ENCODE data around the gene TMPRSS11B. TPM values are rescaled to one million over a fixed set of nuclear protein-coding genes. Genes with fewer than 3 reads are reported as not detected.
A peak's percentile ranks its signal among the peaks of the same experiment; 100 is the strongest.

TMPRSS11B gene
- total and polyA plus RNA-seq, 10 donors = 0.09 to 0.35 TPM; not detected in 8

DNA sequence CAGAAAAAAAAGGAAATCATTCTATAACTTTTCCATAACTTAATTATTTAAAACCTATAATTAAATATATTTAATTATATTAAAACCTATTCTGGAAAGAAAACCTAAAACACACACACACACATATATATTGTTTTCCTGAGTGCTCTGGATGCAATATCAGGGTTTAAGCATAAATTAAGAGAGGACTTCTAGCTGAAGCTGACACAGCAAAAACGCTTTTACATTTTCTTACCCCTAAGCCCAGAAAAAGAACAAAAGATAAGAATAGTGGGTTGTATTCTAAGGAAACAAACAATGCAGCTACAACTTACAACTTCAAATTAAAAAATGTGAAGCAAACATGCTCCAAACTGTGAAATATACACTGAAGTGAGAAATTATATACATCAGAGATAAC is 52.3 kb downstream of the TMPRSS11B start:
- H3K4me1 ChIP-seq = no peaks in the 10 kb centered on the region
- no peak for DNase-seq
- H3K4me3 ChIP-seq = no peak overlapping the region
- TF ChIP-seq POLR2A (IDR thresholded peaks at IDR 0.05) = no peak
- TF ChIP-seq POLR2AphosphoS5 (IDR thresholded peaks at IDR 0.05) = no peak
- TF ChIP-seq, protein P1, sequence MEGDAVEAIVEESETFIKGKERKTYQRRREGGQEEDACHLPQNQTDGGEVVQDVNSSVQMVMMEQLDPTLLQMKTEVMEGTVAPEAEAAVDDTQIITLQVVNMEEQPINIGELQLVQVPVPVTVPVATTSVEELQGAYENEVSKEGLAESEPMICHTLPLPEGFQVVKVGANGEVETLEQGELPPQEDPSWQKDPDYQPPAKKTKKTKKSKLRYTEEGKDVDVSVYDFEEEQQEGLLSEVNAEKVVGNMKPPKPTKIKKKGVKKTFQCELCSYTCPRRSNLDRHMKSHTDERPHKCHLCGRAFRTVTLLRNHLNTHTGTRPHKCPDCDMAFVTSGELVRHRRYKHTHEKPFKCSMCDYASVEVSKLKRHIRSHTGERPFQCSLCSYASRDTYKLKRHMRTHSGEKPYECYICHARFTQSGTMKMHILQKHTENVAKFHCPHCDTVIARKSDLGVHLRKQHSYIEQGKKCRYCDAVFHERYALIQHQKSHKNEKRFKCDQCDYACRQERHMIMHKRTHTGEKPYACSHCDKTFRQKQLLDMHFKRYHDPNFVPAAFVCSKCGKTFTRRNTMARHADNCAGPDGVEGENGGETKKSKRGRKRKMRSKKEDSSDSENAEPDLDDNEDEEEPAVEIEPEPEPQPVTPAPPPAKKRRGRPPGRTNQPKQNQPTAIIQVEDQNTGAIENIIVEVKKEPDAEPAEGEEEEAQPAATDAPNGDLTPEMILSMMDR (IDR thresholded peaks at IDR 0.05 in 8 of 11, conservative IDR thresholded peaks at IDR 0.05 in 3 of 11) = no peak
- intact Hi-C loops (cut with DNase I; ENCODE audit: low total_unique reads) = no loop called here
- peaks cover 0 to 5% (median 0%) of the 10 kb centered on the region in 7 donors for H3K27me3 ChIP-seq (replicated peaks in 1 of 7)
- no peak overlapping the region for H3K27ac ChIP-seq
- WGBS, 5 donors = 78 to 95% (median 86%) methylated on average over 1 of the region's 1 CpG
- peaks cover 0 to 16% (median 0%) of the 10 kb centered on the region in 8 donors for H3K9me3 ChIP-seq
- no peaks in the 10 kb centered on the region for H3K36me3 ChIP-seq

DNA sequence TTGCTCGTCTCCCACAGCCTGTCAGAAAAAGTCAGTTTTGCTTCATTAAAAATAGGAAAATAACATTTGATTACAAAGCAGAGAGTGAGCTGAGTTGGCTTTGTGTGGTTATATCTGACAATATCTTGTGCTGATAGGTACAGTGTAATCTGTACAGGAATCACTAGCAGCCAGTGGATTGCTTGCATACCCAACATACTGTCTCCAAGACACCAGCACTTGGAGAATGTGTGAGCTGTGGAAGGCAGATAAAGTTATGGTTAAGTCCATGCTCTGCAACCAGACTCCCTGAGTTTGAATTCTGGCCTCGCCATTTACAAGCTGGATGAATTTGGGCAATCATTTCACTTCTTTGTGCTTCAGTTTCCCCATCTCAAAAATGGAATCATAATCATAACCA is 58.3 kb downstream of the TMPRSS11B start:
- Histone ChIP-seq H3K9me3 (no peaks in the 10 kb centered on the region), H3K4me1 (no peaks in the 10 kb centered on the region), H3K36me3 (no peaks in the 10 kb centered on the region), H3K27me3 (replicated peaks in 1 of 7) (peaks cover 0 to 5% (median 0%) of the 10 kb centered on the region in 7 donors), H3K27ac (no peak overlapping the region), H3K4me3 (no peak overlapping the region)
- 76 to 83% (median 78%) methylated on average over 2 of the region's 2 CpGs for whole genome bisulfite sequencing, 5 donors
- intact Hi-C loops (cut with DNase I; ENCODE audit: low total_unique reads) = no loop called here
- no peak for DNase-seq
- TF ChIP-seq POLR2A (IDR thresholded peaks at IDR 0.05) = no peak
- TF ChIP-seq POLR2AphosphoS5 (IDR thresholded peaks at IDR 0.05) = no peak
- TF ChIP-seq, protein P1 (IDR thresholded peaks at IDR 0.05 in 8 of 11, conservative IDR thresholded peaks at IDR 0.05 in 3 of 11) = no peak

DNA sequence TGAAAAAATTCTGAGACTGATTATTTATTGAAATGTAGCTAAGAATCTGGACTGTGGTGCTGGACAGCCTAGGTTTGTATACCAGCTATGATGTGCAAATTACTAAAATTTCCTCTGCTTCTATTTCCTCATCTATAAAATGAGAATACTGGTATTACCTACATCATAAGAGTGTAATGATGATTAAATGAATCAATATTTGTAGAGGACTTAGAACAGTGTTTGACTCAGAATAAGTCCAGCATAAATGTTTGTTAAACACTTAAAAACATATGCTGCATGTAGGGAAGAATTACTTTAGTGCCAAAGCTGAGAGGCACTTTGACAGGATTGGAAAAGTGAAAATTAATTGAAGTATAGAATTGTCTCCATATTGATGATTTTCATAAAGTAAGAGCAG is 60.6 kb downstream of the TMPRSS11B start:
- Histone ChIP-seq H3K27ac (no peak overlapping the region), H3K9me3 (no peaks in the 10 kb centered on the region), H3K27me3 (replicated peaks in 1 of 7) (peaks cover 0 to 5% (median 0%) of the 10 kb centered on the region in 7 donors), H3K4me3 (no peak overlapping the region), H3K36me3 (no peaks in the 10 kb centered on the region), H3K4me1 (no peaks in the 10 kb centered on the region)
- intact Hi-C loops (cut with DNase I; ENCODE audit: low total_unique reads) = no loop called here
- TF ChIP-seq, protein P1 (IDR thresholded peaks at IDR 0.05 in 8 of 11, conservative IDR thresholded peaks at IDR 0.05 in 3 of 11) = no peak
- TF ChIP-seq POLR2AphosphoS5 (IDR thresholded peaks at IDR 0.05) = no peak
- TF ChIP-seq POLR2A (IDR thresholded peaks at IDR 0.05) = no peak
- no peak for DNase-seq

DNA sequence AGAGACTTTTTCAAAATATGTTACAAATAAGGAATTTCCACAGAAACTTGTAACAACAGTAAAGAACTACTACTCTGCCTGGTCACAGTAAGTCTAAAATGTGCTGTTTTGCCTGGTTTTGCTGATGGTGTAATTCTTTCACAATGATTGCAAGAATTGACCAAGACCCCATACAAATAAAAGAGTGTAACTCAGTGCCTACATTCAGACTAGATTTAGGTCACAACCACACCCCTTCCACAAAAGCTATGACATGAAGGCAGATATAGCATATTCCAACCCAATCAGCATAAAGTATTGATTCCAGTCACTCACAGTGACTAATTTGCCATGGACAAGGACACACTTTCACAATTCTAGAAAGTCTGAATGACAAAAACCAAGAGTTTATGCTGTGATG is 62.1 kb downstream of the TMPRSS11B start:
- Histone ChIP-seq H3K36me3 (no peaks in the 10 kb centered on the region), H3K27ac (no peak overlapping the region), H3K4me1 (no peaks in the 10 kb centered on the region), H3K4me3 (no peak overlapping the region), H3K27me3 (replicated peaks in 1 of 7) (no peaks in the 10 kb centered on the region), H3K9me3 (no peaks in the 10 kb centered on the region)
- intact Hi-C loops (cut with DNase I; ENCODE audit: low total_unique reads) = no loop called here
- no peak for DNase-seq
- TF ChIP-seq POLR2A (IDR thresholded peaks at IDR 0.05) = no peak

DNA sequence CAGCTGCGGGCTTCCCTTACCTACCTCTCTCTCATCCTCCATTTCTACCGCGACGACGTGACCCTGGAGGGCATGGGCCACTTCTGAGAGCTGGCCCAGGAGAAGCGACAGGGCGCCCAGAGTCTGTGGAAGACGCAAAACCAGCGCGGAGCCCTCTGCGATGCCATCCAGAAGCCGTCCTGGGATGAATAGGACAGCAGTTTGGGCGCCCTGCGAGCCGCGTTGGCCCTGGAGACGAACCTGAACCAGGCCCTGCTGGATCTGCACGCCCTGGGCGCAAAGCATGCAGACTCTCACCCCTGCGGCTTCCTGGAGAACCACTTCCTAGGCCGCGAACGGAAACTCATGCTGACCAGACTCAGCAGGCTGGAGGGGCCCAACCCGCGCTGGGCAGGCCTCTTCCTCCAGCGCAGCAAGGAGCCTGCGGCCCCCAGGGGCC is 63.1 kb downstream of the TMPRSS11B start:
- 86 to 99% (median 95%) methylated on average over 18 to 27 of the region's 27 CpGs for WGBS, 5 donors
- intact Hi-C loops (cut with DNase I; ENCODE audit: low total_unique reads) = no loop called here

More for the DNA sequence above, 63.1 kb downstream of the TMPRSS11B start:
- Histone ChIP-seq H3K4me3 (no peak overlapping the region), H3K27me3 (replicated peaks in 1 of 7) (no peaks in the 10 kb centered on the region), H3K36me3 (no peaks in the 10 kb centered on the region), H3K4me1 (no peaks in the 10 kb centered on the region), H3K9me3 (no peaks in the 10 kb centered on the region), H3K27ac (no peak overlapping the region)
- TF ChIP-seq POLR2A (IDR thresholded peaks at IDR 0.05) (no peak), POLR2AphosphoS5 (IDR thresholded peaks at IDR 0.05) (no peak)
- TF ChIP-seq, protein P1 (IDR thresholded peaks at IDR 0.05 in 8 of 11, conservative IDR thresholded peaks at IDR 0.05 in 3 of 11) = no peak
- peak; percentile 72 for DNase-seq
